ENCODE results near the gene ZNF436. TPM values are rescaled to one million over a fixed set of nuclear protein-coding genes. Genes with fewer than 3 reads are reported as not detected.

Gene ZNF436
- total RNA-seq, 1 experiment from 2014 or later = 0.52 TPM

DNA sequence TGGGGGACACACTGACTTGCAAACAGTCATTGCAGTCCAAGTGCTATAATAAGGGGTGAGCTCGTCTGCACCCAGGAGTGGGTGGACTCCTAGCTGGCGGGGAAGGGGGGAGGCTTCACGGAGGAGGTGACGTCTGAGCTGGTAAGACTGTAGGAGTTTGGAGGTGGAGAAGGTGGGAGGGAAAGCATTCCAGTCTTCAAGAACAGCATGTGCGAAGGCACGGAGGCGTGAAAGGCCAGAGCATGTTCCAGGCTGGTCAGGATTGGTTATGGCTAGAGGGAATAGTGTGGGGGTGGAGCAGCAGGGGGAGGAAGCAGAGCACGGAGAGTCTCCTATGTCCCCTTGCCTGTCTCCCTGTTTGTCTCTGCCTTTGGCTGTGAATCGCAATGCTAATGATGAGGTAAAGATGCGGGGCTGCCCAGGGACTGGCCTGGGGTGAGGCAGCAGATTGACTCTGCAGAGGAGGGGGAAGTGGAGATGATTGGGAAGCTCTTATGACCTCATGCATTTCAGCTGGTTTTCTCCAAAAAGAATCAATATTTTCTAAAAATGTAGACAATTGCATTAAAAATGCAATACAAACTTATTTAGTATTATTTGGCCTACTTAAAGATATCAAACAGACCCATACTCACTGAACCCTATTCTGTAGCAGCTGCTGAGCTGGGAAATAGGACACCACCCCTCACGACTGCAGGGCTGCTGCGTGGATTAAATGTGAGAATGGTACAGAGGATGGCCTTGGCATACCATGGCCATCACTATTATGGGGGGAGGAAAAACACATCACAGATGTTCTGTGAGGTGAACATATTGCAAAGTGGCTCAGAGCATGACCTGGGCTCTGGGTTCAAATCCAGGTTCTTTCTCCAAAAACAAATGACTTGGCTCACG lies 2.6 kb upstream of the ZNF436 start:
- Histone ChIP-seq H3K56ac (ENCODE audit: insufficient read length, low read depth, low read length) (no peak overlapping the region), H4K91ac (ENCODE audit: insufficient read length, low read depth, low read length) (no peak overlapping the region), H3K4ac (ENCODE audit: low read depth, low read length) (no peak overlapping the region), H2BK5ac (ENCODE audit: insufficient read length, low read length) (no peak overlapping the region), H3K23ac (ENCODE audit: insufficient read length, low read depth, low read length) (no peak overlapping the region), H3K4me2 (ENCODE audit: insufficient read depth, insufficient read length, low read length) (no peak overlapping the region), H4K8ac (replicated peaks; ENCODE audit: insufficient read length, low read depth, low read length) (no peak overlapping the region), H2AFZ (ENCODE audit: low read length) (no peak overlapping the region), H3K18ac (ENCODE audit: insufficient read length, low read depth, low read length) (no peak overlapping the region), H2BK20ac (ENCODE audit: low read depth, low read length, poor library complexity, severe bottlenecking) (no peak overlapping the region), H3T11ph (ENCODE audit: low read length) (no peak overlapping the region), H2AK5ac (ENCODE audit: insufficient read length, low read length) (no peak overlapping the region), H3K4me1 (ENCODE audit: insufficient read depth, low read length) (no peaks in the 10 kb centered on the region; the same call in 1 of the 2 replicates), H2BK120ac (ENCODE audit: low read depth, low read length, poor library complexity, severe bottlenecking) (no peak overlapping the region), H3K27me3 (ENCODE audit: insufficient read depth, low read length) (peaks cover 60% of the 10 kb centered on the region), H3K9ac (ENCODE audit: extremely low read depth, insufficient read length, low read length) (no peak overlapping the region), H3K9me3 (ENCODE audit: control insufficient read depth, low read depth, low read length) (no peaks in the 10 kb centered on the region), H3K23me2 (ENCODE audit: insufficient read length, low read depth, low read length, poor library complexity, severe bottlenecking) (peaks cover 5% of the 10 kb centered on the region), H4K5ac (ENCODE audit: insufficient read length, low read depth, low read length) (no peak overlapping the region), H3K14ac (ENCODE audit: insufficient read depth, low read length) (no peak overlapping the region), H3K79me2 (ENCODE audit: insufficient read depth, low read length) (no peaks in the 10 kb centered on the region), H3K27ac (ENCODE audit: insufficient read length, low read depth, low read length) (no peak overlapping the region), H3K79me1 (ENCODE audit: insufficient read depth, low read depth, low read length, poor library complexity, severe bottlenecking) (no peaks in the 10 kb centered on the region), H2BK15ac (ENCODE audit: low read depth, low read length) (no peak overlapping the region), H4K20me1 (ENCODE audit: control insufficient read depth, insufficient read depth, insufficient read length) (peaks cover 3% of the 10 kb centered on the region), H2BK12ac (ENCODE audit: insufficient read length, low read depth, low read length) (no peak overlapping the region)
- WGBS (ENCODE audit: extremely low coverage, insufficient read length, low lambda C conversion rate) = no CpG with 5 or more reads among the region's 13 CpGs
- peak; percentile 59 for DNase-seq
- peak overlapping the region in 1 of 2 experiments; percentile 57; a peak in 3 of 5 replicates for H3K4me3 Mint-ChIP-seq
- TF ChIP-seq, protein P1, sequence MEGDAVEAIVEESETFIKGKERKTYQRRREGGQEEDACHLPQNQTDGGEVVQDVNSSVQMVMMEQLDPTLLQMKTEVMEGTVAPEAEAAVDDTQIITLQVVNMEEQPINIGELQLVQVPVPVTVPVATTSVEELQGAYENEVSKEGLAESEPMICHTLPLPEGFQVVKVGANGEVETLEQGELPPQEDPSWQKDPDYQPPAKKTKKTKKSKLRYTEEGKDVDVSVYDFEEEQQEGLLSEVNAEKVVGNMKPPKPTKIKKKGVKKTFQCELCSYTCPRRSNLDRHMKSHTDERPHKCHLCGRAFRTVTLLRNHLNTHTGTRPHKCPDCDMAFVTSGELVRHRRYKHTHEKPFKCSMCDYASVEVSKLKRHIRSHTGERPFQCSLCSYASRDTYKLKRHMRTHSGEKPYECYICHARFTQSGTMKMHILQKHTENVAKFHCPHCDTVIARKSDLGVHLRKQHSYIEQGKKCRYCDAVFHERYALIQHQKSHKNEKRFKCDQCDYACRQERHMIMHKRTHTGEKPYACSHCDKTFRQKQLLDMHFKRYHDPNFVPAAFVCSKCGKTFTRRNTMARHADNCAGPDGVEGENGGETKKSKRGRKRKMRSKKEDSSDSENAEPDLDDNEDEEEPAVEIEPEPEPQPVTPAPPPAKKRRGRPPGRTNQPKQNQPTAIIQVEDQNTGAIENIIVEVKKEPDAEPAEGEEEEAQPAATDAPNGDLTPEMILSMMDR (conservative IDR thresholded peaks at IDR 0.05) = no peak
- H3K27ac Mint-ChIP-seq = no peak overlapping the region
- H3K9me3 Mint-ChIP-seq = peaks cover 2 to 8% of the 10 kb centered on the region in 2 experiments; a peak in 2 of 5 replicates
- peaks cover 32 to 40% of the 10 kb centered on the region in 2 experiments for H3K4me1 Mint-ChIP-seq
- H3K36me3 Mint-ChIP-seq (ENCODE audit: insufficient read depth in 1 of 3, low read depth in 3 of 3) = no peaks in the 10 kb centered on the region
- peaks cover 12% of the 10 kb centered on the region for H3K27me3 Mint-ChIP-seq (ENCODE audit: low read depth)

Data from H9 (cell line).